HG03066 (cell line): ENCODE data around the gene RAB1B.

ENCODE experiments used
- ATAC-seq: cut with Tn5 transposase; IDR thresholded peaks from one replicate; pipeline ENCODE4 v1.9.1; 2021; ENCODE audit warnings: low read depth; ENCODE audit not compliant: unreplicated experiment

Gene RAB1B

GRCh38 chr11:66282468-66283455 lies 14.3 kb downstream of the RAB1B start:
- peak; percentile 74 for ATAC-seq

GRCh38 chr11:66283461-66284105 lies 15.1 kb downstream of the RAB1B start:
- no peak for ATAC-seq

- no peak for ATAC-seq
Measured at GRCh38 chr11:66284526-66285078, 16.2 kb downstream of the RAB1B start.

- no peak for ATAC-seq
Measured at GRCh38 chr11:66285250-66285947, 17.0 kb downstream of the RAB1B start.

- ATAC-seq, result no peak
Measured at GRCh38 chr11:66286699-66287098, 18.3 kb downstream of the RAB1B start.

GRCh38 chr11:66287211-66287888 lies 18.9 kb downstream of the RAB1B start:
- ATAC-seq, result no peak

- ATAC-seq, result no peak
Measured at GRCh38 chr11:66287889-66288670, 19.6 kb downstream of the RAB1B start.

GRCh38 chr11:66288671-66289547 lies 20.5 kb downstream of the RAB1B start, which contains the start of gene YIF1A:
YIF1A (minus strand) TSS chr11:66289143; CDS start chr11:66288985, 158 bp downstream.
- peak; percentile 94 for ATAC-seq

GRCh38 chr11:66289548-66290329 lies 21.3 kb downstream of the RAB1B start:
- ATAC-seq, result peak; percentile 41

- ATAC-seq, result no peak
Measured at GRCh38 chr11:66290330-66290621, 21.8 kb downstream of the RAB1B start.

- ATAC-seq, result no peak
Measured at GRCh38 chr11:66291303-66291705, 22.9 kb downstream of the RAB1B start.

GRCh38 chr11:66291706-66292542 lies 23.5 kb downstream of the RAB1B start, which contains the start of gene TMEM151A:
TMEM151A (plus strand) TSS chr11:66291894; CDS start chr11:66292014, 120 bp downstream.
- no peak for ATAC-seq

- no peak for ATAC-seq
Measured at GRCh38 chr11:66292543-66293332, 24.3 kb downstream of the RAB1B start.

- no peak for ATAC-seq
Measured at GRCh38 chr11:66293352-66293751, 24.9 kb downstream of the RAB1B start.

GRCh38 chr11:66293777-66294625 lies 25.6 kb downstream of the RAB1B start:
- ATAC-seq, result no peak
